ENCODE data around the gene MACROD2.

Gene MACROD2

DNA sequence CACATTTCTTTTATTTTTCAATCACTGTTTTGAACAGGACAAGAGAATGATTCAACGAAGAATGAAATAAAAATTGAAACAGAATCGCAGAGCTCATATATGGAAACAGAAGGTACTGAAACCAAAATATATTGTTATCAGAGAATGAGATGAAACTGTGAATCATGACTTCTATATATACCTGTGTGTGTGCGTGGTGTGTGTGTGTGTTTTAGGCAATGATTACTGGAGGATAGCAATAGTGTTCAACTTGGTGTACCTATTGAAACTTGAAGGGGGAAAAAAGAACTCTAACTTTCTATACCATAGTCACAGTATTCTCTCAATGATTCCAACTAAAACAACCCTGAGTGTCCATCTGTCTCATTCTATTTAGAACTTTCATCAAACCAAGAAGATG, 1991.4 kb downstream of the MACROD2 start:
- no peak for DNase-seq (ENCODE audit: low read depth)
- in situ Hi-C loops (cut with HindIII; ENCODE audit: low sequenced_read_pairs): no loop called here
- no peak overlapping the region for H3K4me3 ChIP-seq (ENCODE audit: low read depth, low read length)
- no peak for TF ChIP-seq CTCF (IDR thresholded peaks at IDR 0.05; ENCODE audit: low read depth, low read length, missing control alignments)

- in situ Hi-C loops (cut with HindIII; ENCODE audit: low sequenced_read_pairs): no loop called here
- TF ChIP-seq CTCF (IDR thresholded peaks at IDR 0.05; ENCODE audit: low read depth, low read length, missing control alignments): no peak
- no peak for DNase-seq (ENCODE audit: low read depth)
- no peak overlapping the region for H3K4me3 ChIP-seq (ENCODE audit: low read depth, low read length)
Measured at GRCh38 chr20:15991279-15991678, 1996.0 kb downstream of the MACROD2 start.

DNA sequence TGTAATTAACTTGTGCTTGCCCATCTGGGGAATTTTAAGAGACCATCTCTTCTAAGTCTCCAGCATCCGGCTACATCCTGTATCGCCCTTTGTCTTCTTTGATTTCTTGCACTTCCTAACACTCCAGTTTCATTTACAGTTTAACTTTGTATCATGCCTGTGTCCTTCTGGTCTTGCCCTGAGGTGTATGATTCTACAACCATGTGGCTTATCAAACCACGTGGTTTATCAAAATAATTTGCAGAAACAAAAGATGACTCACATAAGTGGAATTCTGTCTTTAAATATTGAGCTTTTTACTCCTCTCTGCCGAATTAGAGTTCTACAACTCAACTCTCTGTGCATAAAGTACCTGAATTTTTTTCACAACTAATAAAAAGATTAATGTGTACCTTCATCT, 1997.2 kb downstream of the MACROD2 start:
- in situ Hi-C loops (cut with HindIII; ENCODE audit: low sequenced_read_pairs): no loop called here

GRCh38 chr20:16000112-16000511, 2004.8 kb downstream of the MACROD2 start:
- no peak overlapping the region for H3K4me3 ChIP-seq (ENCODE audit: low read depth, low read length)
- DNase-seq (ENCODE audit: low read depth): no peak
- no peak for TF ChIP-seq CTCF (IDR thresholded peaks at IDR 0.05; ENCODE audit: low read depth, low read length, missing control alignments)
- in situ Hi-C loops (cut with HindIII; ENCODE audit: low sequenced_read_pairs): no loop called here

More for the DNA sequence above, 1997.2 kb downstream of the MACROD2 start:
- no peak for TF ChIP-seq CTCF (IDR thresholded peaks at IDR 0.05; ENCODE audit: low read depth, low read length, missing control alignments)
- H3K4me3 ChIP-seq (ENCODE audit: low read depth, low read length): no peak overlapping the region
- DNase-seq (ENCODE audit: low read depth): no peak

- TF ChIP-seq CTCF (IDR thresholded peaks at IDR 0.05; ENCODE audit: low read depth, low read length, missing control alignments): no peak
- no peak for DNase-seq (ENCODE audit: low read depth)
- in situ Hi-C loops (cut with HindIII; ENCODE audit: low sequenced_read_pairs): no loop called here
- no peak overlapping the region for H3K4me3 ChIP-seq (ENCODE audit: low read depth, low read length)
Measured at GRCh38 chr20:16001286-16001685, 2006.0 kb downstream of the MACROD2 start.

GRCh38 chr20:16003310-16003709, 2008.0 kb downstream of the MACROD2 start:
- H3K4me3 ChIP-seq (ENCODE audit: low read depth, low read length): no peak overlapping the region
- no peak for TF ChIP-seq CTCF (IDR thresholded peaks at IDR 0.05; ENCODE audit: low read depth, low read length, missing control alignments)
- no peak for DNase-seq (ENCODE audit: low read depth)
- in situ Hi-C loops (cut with HindIII; ENCODE audit: low sequenced_read_pairs): no loop called here

All from astrocyte of the cerebellum (primary cell).